ENCODE data around the gene DNM1. TPM values are rescaled to one million over a fixed set of nuclear protein-coding genes. Genes with fewer than 3 reads are reported as not detected.

DNM1 gene
- total and polyA plus RNA-seq, 2 of the 8 experiments (the other 6 are each of a cell fraction or from before 2014, with no cell fraction given) = 34.3 to 62.7 TPM

DNA sequence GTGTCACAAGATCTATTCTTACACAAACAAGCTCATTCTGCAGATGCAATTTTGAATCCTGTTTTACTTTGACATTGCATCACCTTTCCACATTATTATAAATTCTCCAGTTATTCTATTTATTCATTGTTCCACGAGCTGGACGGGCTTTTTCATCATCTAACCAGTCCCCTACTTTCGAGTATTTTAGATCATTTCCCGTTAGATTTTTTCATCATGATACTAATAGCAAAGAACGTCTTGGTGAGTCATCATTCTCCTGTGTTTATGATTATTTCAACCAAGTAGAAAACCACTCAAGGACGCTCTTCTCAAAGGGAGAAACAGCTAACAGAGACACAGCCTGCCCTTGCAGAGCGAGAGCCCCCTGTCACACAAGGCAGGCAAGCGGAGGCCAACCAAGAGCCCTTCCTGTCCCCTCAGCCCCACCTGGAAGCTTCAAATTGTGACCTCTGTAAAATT lies 28.0 kb upstream of the DNM1 start:
- no peak overlapping the region for H2BK5ac ChIP-seq (ENCODE audit: low read depth, low read length)
- no peak overlapping the region for H3K56ac ChIP-seq (replicated peaks; ENCODE audit: insufficient read length, low read depth, low read length)
- FAIRE-seq (no peak), DNase-seq (ENCODE audit: low read depth in 1 of 2, low spot score in 2 of 2) (no peak)
- WGBS, 2 experiments (ENCODE audit: extremely low coverage in 1 of 2, insufficient coverage in 1 of 2, insufficient read length in 1 of 2, insufficient replicate concordance in 2 of 2, low coverage in 1 of 2, low lambda C conversion rate in 2 of 2, missing lambda C conversion rate in 1 of 2) = 83% methylated on average over 8 of the region's 8 CpGs; no CpG with 5 or more reads in 1 of the 2 experiments
- no peak overlapping the region for H2BK20ac ChIP-seq (ENCODE audit: low read length)
- no peak overlapping the region for H3K4me3 ChIP-seq (ENCODE audit: extremely low read depth in 1 of 4, insufficient read depth in 2 of 4, low read depth in 3 of 4, low read length in 4 of 4)
- H3K79me1 ChIP-seq (ENCODE audit: low read depth, low read length) = no peaks in the 10 kb centered on the region
- ChIA-PET POLR2A (ENCODE audit: partially characterized antibody) (interaction anchor here (0.8 to 3.9 kb wide), 6 partner anchors 8 to 50 kb away, joined by 3 to 21 read pairs (median 5); no protein-coding TSS in a partner anchor), CTCF (ENCODE audit: partially characterized antibody) (interaction anchor here (1.1 to 2.7 kb wide), 8 partner anchors 9 to 80 kb away, joined by 3 to 16 read pairs (median 5); partner anchors contain the start of gene CIZ1)
- H2BK12ac ChIP-seq (ENCODE audit: low read depth, low read length) = no peak overlapping the region
- H3K23ac ChIP-seq (ENCODE audit: insufficient read length) = no peak overlapping the region
- H2BK15ac ChIP-seq (ENCODE audit: low read length) = no peak overlapping the region
- no peak overlapping the region for H4K91ac ChIP-seq (replicated peaks; ENCODE audit: insufficient read length, low read length)
- H3K36me3 ChIP-seq (ENCODE audit: control insufficient read depth in 2 of 4, insufficient read depth in 4 of 4, low read length in 3 of 4) = peaks cover 14 to 39% (median 25%) of the 10 kb centered on the region in 4 experiments
- H3K23me2 ChIP-seq (ENCODE audit: low read depth, low read length) = no peaks in the 10 kb centered on the region
- H3K14ac ChIP-seq (ENCODE audit: insufficient read length) = no peak overlapping the region
- TF ChIP-seq HDAC6 (IDR thresholded peaks at IDR 0.05; ENCODE audit: low read depth, low read length) = no peak
- no peak for TF ChIP-seq RXRA (IDR thresholded peaks at IDR 0.05; ENCODE audit: insufficient read depth, low read depth, low read length)
- no peak for TF ChIP-seq EZH2 (IDR thresholded peaks at IDR 0.05; ENCODE audit: low read depth, low read length, severe bottlenecking)
- TF ChIP-seq CHD1 (IDR thresholded peaks at IDR 0.05; ENCODE audit: low read depth, low read length) = no peak
- no peak for TF ChIP-seq YY1 (IDR thresholded peaks at IDR 0.05; ENCODE audit: low read depth, low read length)
- TF ChIP-seq SUZ12 (IDR thresholded peaks at IDR 0.05; ENCODE audit: low read length) = no peak
- TF ChIP-seq POLR2AphosphoS5 (IDR thresholded peaks at IDR 0.05; ENCODE audit: low read depth, low read length) = no peak
- TF ChIP-seq NANOG (IDR thresholded peaks at IDR 0.05; ENCODE audit: insufficient read depth, low read depth, low read length, poor library complexity, severe bottlenecking) = no peak
- no peak for TF ChIP-seq CHD2 (IDR thresholded peaks at IDR 0.05; ENCODE audit: low read length)
- no peak for TF ChIP-seq SIRT6 (IDR thresholded peaks at IDR 0.05; ENCODE audit: low read length)
- TF ChIP-seq, protein P1, sequence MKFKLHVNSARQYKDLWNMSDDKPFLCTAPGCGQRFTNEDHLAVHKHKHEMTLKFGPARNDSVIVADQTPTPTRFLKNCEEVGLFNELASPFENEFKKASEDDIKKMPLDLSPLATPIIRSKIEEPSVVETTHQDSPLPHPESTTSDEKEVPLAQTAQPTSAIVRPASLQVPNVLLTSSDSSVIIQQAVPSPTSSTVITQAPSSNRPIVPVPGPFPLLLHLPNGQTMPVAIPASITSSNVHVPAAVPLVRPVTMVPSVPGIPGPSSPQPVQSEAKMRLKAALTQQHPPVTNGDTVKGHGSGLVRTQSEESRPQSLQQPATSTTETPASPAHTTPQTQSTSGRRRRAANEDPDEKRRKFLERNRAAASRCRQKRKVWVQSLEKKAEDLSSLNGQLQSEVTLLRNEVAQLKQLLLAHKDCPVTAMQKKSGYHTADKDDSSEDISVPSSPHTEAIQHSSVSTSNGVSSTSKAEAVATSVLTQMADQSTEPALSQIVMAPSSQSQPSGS (IDR thresholded peaks at IDR 0.05; ENCODE audit: low read length) = no peak
- TF ChIP-seq FOSL1 (IDR thresholded peaks at IDR 0.05; ENCODE audit: insufficient read depth, low read depth, low read length) = no peak
- no peak overlapping the region for H4K8ac ChIP-seq (ENCODE audit: extremely low read depth, insufficient read depth, low read length)
- H3K4me1 ChIP-seq (replicated peaks in 1 of 4; ENCODE audit: control insufficient read depth in 3 of 4, insufficient read depth in 4 of 4, low read length in 3 of 4) = peaks cover 0 to 2% (median 0%) of the 10 kb centered on the region in 4 experiments; a peak in 1 of 7 replicates
- H3K9me3 ChIP-seq (ENCODE audit: insufficient read depth in 2 of 2, low read depth in 1 of 2, low read length in 1 of 2) = peaks cover 0 to 4% of the 10 kb centered on the region in 2 experiments; a peak in 1 of 4 replicates
- H2AFZ ChIP-seq (ENCODE audit: low read length) = no peak overlapping the region
- H3K4me2 ChIP-seq (ENCODE audit: insufficient read depth in 1 of 2, low read depth in 2 of 2, low read length in 2 of 2) = no peak overlapping the region
- no peak overlapping the region for H2BK120ac ChIP-seq (replicated peaks; ENCODE audit: low read depth, low read length)
- H4K5ac ChIP-seq (ENCODE audit: insufficient read length, low read depth, low read length) = no peak overlapping the region
- H3K18ac ChIP-seq (ENCODE audit: extremely low read depth, low read length) = no peak overlapping the region
- no peaks in the 10 kb centered on the region for H3K27me3 ChIP-seq (replicated peaks in 1 of 4; ENCODE audit: control insufficient read depth in 3 of 4, extremely low read depth in 1 of 4, insufficient read depth in 3 of 4, low read length in 3 of 4)
- no peak overlapping the region for H2AK5ac ChIP-seq (ENCODE audit: low read depth, low read length)
- H3K9ac ChIP-seq (replicated peaks in 1 of 4; ENCODE audit: extremely low read depth in 1 of 4, low read depth in 3 of 4, low read length in 3 of 4) = no peak overlapping the region
- H3K79me2 ChIP-seq (ENCODE audit: control insufficient read depth in 1 of 2, insufficient read depth in 2 of 2, low read length in 2 of 2) = no peaks in the 10 kb centered on the region
- H4K20me1 ChIP-seq (replicated peaks in 1 of 2; ENCODE audit: control insufficient read depth in 1 of 2, insufficient read depth in 2 of 2, low read length in 2 of 2) = peaks cover 3 to 9% of the 10 kb centered on the region in 2 experiments
- no peak overlapping the region for H3K27ac ChIP-seq (ENCODE audit: low read depth, low read length)
- no peak overlapping the region for H3K4ac ChIP-seq (replicated peaks; ENCODE audit: insufficient read length, low read depth, low read length)
